ENCODE data around the gene DPH5.

Gene DPH5

DNA sequence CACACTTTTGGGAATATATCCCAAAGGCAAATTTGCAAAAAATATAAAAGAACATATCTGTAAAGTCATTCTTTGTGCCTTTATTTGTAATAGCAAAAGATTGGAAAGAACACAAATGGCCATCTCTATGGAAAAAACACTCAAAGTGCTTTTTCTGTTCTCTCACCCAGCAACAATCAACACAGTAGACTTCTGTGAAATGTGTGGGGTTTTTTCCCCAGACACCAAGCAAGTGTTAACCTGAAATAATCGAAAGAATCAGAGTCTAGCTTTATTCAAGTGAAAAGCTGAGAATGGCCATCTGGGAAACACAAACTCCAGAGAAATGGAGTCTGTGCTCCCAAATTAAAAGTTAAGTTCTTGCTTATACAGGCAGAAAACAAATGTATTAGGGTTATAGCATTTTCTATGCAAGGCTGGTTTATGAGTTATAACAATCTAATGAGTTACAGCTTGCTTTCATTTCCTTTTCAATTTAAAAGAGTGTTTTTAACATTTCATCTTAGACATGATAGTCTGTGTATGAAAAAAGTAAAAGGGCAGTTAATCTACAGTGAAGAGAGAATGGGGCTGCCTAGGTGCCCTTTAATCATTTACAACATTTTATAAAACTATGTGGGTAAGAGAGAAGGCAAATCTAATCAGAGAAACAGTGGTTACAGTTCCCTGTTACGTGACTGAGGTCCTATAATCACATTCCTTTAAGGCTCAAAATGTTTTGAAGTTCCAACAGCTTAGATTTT lies 83.1 kb downstream of the DPH5 start:
- no peak for DNase-seq (ENCODE audit: low read depth in 2 of 2)

DNA sequence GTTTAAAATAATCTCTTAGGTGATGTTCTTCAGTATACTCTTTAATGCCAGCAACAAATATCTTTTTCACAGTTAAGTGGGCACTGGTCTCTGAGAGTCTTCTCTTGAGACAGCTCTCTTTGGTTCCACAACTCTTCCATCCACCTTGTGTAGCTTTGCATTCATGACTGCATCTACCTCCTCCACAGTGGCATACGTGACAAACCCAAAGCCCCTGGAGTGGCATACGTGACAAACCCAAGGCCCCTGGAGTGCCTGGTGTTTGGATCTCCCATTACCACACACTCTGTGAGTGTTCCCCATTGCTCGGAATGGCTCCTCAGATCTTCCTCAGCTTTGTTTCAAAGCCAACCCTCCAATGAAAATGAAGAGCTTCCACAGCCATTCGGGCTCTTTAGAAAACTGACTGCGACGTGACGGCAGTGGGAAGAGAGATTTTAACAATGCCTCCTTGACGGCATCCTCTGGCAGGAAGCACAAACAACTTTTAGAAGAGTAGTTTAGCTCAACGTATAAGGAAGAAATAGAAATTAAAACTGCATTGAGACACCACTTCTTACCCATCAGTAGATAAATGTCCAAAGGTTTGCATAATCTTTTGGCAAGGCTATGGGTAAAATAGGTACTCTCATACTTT lies 83.9 kb downstream of the DPH5 start:
- no peak for DNase-seq (ENCODE audit: low read depth in 2 of 2)

DNA sequence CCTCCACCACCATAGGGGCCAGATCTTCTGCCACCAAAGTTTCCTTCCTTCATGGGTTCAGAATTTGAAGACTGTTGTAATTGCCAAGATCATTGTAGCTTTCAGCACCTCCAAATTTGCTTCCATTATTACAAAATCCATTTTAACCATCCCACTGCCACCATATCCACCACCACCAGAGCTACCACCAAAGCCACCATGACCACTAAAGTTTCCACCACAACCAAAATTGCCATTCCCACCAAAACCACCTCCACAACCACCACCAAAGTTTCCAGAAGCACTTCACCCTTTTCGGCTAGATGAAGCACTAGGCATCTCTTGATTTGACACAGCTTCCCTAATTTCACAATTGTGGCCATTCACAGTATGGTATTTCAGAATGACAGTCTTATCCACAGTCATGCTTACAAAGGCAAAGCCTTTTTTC lies 84.5 kb downstream of the DPH5 start:
- no peak for DNase-seq (ENCODE audit: low read depth in 2 of 2)

All from fibroblast of skin of left quadriceps (primary cell).